ENCODE measurements around the gene SLC25A34.

GRCh38 chr1:15722411-15722810 is 13.6 kb upstream of the SLC25A34 start:
- TF ChIP-seq CTCF (IDR thresholded peaks at IDR 0.05) (no peak), POLR2A (IDR thresholded peaks at IDR 0.05) (no peak)

Data from lower leg skin (tissue), 3 donors.